ENCODE results near the gene OSBPL7. TPM values are rescaled to one million over a fixed set of nuclear protein-coding genes. Genes with fewer than 3 reads are reported as not detected.

Gene OSBPL7
- total RNA-seq, 2 experiments from 2014 or later, result 18.4 to 24.6 TPM

DNA sequence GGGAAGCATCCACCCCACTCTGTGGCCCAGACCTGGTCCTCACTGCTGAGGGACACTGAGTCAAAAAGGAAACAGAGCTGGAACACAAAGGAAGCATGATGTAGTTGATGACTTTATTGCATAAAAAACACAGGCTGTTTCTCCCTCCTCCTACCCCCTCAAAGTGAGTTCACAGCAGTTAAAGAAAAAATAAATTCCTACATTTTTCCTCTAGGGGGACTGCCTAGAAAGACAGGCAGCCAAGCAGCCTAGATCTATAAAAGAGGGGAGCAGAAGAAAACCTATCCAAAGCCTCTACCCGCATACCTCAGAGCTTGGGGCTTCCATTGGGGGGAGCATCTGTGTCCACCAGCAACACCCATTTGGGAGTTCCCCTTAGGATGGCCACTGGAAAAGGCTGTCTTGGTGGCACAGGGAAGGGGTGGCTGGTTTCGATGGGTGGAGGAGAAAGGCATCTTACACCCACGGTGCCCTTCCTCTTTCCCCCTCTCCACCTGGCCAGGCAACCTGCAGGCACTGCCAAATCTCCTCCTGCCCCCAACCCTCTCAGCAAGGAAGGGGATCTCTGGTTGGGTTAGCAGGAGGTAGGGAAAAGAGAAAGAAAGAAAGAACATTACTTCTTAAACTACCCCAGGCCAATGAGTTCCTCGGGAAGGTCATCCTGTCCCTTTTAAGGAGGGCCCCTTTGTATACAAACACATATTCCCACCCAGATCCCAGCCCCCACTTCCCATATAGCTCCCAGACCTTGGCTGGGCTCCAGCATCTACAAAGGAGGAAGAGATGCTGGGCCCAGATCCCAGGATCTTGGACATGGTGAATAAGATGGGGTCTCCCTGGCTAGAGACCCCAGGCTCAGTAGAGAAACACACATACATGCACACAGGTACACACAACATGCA is 23.5 kb upstream of the OSBPL7 start:
- no peak overlapping the region for H3K27ac Mint-ChIP-seq
- intact Hi-C loops (cut with micrococcal nuclease), result loop anchor here (10.0 kb wide), 1 partner anchor 260 kb away; the partner anchor contains the start of genes CBX1 and SNX11
- peaks cover 46% of the 10 kb centered on the region for H3K27me3 Mint-ChIP-seq (ENCODE audit: low read depth)
- H3K4me1 Mint-ChIP-seq (ENCODE audit: low read depth), result peaks cover 34% of the 10 kb centered on the region
- CTCF ChIA-PET, result interaction anchor here (0.7 to 14.9 kb wide), 9 partner anchors 10 to 191 kb away, joined by 3 to 460 read pairs (median 4); partner anchors contain the start of gene SP2
- H3K36me3 Mint-ChIP-seq (ENCODE audit: low read depth), result peaks cover 1% of the 10 kb centered on the region
- no peak for DNase-seq
- no peak overlapping the region for H3K4me3 Mint-ChIP-seq
- H3K9me3 Mint-ChIP-seq, result no peaks in the 10 kb centered on the region

DNA sequence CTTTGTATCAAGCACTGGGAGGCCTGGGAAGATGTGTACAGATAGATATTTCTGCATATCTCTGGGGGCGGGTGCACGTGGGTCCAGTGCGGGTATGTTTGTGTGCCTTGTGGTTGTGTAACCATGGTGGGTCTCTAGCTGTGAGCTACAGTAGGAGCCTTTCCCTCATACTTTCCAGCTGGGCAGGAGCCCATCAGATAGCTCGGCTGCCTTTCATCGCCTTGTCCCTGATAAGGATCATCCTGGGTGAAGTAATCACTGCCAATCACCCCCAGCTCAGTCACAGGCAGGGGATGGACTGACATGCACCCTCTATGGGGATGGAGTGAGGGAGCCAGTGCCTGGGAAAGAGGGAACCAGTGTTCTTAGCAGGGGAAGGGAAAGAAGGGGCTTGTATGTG is 22.6 kb upstream of the OSBPL7 start:
- peaks cover 38% of the 10 kb centered on the region for H3K4me1 Mint-ChIP-seq (ENCODE audit: low read depth)
- peaks cover 38% of the 10 kb centered on the region for H3K27me3 Mint-ChIP-seq (ENCODE audit: low read depth)
- intact Hi-C loops (cut with micrococcal nuclease), result loop anchor here (10.0 kb wide), 1 partner anchor 261 kb away; the partner anchor contains the start of genes CBX1 and SNX11
- no peak for DNase-seq
- no peak overlapping the region for H3K4me3 Mint-ChIP-seq
- H3K9me3 Mint-ChIP-seq, result no peaks in the 10 kb centered on the region
- H3K36me3 Mint-ChIP-seq (ENCODE audit: low read depth), result peaks cover 1% of the 10 kb centered on the region
- H3K27ac Mint-ChIP-seq, result no peak overlapping the region
- CTCF ChIA-PET, result interaction anchor here (1.1 to 14.9 kb wide), 8 partner anchors 8 to 178 kb away, joined by 3 to 460 read pairs (median 4); partner anchors contain the start of genes SP2 and SP6

DNA sequence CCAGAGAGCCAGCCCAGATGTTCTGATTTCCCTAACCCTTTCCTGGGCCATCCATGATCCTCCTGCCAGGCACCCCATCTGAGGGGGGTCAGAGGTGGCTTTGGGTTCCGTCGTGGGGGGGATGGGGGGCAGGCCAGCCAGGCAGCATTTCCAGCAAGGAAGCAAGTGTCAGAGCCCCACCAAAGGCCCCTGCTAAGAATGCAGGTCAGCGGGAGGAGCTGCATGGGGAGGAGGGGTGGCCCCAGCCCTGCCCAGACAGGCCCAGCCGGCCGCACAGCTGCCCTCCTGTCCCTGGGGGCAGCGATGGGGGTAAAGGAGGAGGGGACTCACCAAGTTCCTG is 21.8 kb upstream of the OSBPL7 start:
- CTCF ChIA-PET, result interaction anchor here (1.0 to 14.9 kb wide), 11 partner anchors 9 to 175 kb away, joined by 3 to 460 read pairs (median 9); partner anchors contain the start of genes SP2 and SP6
- intact Hi-C loops (cut with micrococcal nuclease), result loop anchor here (1.0 to 10.0 kb wide), 4 partner anchors 47 to 261 kb away; partner anchors contain the start of genes CBX1, CDK5RAP3 and SNX11
- H3K27ac Mint-ChIP-seq, result no peak overlapping the region

DNA sequence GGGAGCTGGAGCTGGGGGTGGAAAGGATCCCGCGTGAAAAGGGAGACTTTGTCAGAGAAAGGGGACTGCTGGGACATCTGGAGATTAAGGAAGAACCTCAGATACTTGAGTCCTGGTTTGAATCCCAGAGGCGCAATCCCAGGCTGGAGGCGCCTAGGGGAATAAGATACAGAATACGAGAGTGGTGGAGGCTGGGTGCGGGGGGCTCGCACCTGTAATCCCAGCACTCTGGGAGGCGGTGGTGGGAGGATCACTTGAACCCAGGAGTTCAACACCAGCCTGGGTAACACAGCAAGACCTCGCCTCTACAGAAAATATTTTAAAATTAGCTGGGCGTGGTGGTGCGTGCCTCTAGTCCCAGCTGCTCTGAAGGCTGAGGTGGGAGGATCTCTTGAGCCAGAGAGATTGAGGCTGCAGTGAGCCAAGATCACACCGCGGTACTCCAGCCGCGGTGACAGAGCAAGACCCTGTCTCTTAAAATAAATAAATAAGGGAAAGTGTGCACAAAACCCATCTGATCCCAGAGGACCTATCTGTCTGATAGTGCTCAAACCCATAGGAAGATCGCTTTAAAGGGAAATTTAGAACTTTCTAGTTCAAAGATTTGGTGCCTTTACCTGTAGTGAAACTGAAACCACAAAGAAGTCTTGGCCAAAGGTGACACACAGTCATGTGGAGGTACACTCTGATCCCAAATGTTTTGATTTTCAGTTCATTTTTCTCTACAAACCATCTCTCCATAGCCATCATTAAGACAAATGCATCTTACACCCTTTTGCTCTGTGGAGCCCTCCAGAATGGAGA is 20.1 kb upstream of the OSBPL7 start:
- Mint-ChIP-seq H3K36me3 (ENCODE audit: low read depth) (peaks cover 1% of the 10 kb centered on the region), H3K27ac (peak overlapping the region; percentile 85), H3K27me3 (ENCODE audit: low read depth) (peaks cover 19% of the 10 kb centered on the region), H3K9me3 (no peaks in the 10 kb centered on the region), H3K4me1 (ENCODE audit: low read depth) (peaks cover 33% of the 10 kb centered on the region), H3K4me3 (peak overlapping the region; percentile 100)
- intact Hi-C loops (cut with micrococcal nuclease), result loop anchor here (2.0 to 10.0 kb wide), 4 partner anchors 105 to 263 kb away; partner anchors contain the start of genes CBX1, CDK5RAP3 and SNX11
- no peak for DNase-seq
- CTCF ChIA-PET, result interaction anchor here (0.6 to 14.9 kb wide), 21 partner anchors 8 to 1503 kb away, joined by 3 to 460 read pairs (median 5); partner anchors contain the start of genes CDK5RAP3, LRRC46, MRPL10 and SP2

More for the DNA sequence above, 21.8 kb upstream of the OSBPL7 start:
- H3K27me3 Mint-ChIP-seq (ENCODE audit: low read depth), result peaks cover 29% of the 10 kb centered on the region
- peaks cover 38% of the 10 kb centered on the region for H3K4me1 Mint-ChIP-seq (ENCODE audit: low read depth)
- DNase-seq, result no peak
- H3K9me3 Mint-ChIP-seq, result no peaks in the 10 kb centered on the region
- H3K4me3 Mint-ChIP-seq, result no peak overlapping the region
- H3K36me3 Mint-ChIP-seq (ENCODE audit: low read depth), result peaks cover 1% of the 10 kb centered on the region

DNA sequence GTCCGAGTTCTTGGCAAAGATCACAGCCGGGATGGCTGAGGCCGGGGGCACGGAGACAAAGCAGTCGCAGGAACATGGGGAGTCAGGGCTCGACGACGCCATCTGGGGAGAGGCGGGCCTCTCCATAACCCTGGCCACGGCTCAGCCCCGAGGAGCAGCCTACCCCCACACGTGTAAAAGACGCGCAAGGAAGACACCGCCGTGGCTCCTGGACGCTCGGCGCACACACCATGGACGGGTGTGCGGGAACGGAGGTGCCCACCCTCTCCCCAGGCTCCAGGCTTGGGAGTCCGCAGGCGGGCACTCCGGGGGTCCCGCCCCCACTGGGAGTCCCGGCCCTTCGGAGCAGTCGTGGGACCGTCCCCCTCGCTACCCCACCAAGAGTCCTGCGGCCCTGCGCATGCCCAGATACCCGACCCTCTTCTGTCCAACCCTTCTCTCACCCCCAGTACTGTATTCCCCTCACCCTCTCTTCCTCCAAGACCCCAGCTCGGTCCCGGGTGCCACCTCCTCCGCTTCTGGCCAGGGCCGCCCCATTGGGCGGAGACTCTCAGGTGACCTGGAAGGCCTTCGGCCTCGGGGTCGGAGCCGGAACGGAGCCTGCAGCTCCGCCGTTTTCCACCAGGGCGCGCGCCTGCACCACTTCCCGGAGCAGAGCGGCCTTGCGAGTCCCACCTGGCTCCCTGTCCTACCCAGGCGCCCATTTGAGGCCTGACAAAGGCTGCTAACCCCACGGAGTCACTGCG is 19.3 kb upstream of the OSBPL7 start, which contains the start of gene SCRN2:
Gene SCRN2 (minus strand): TSS at position 532 of the 746 bp plus-strand sequence. CDS start 430 bp downstream, at position 102.
- CTCF ChIA-PET, result interaction anchor here (0.6 to 14.9 kb wide), 20 partner anchors 9 to 1504 kb away, joined by 3 to 460 read pairs (median 4); partner anchors contain the start of genes CDK5RAP3, LRRC46, MRPL10 and SP2
- peak; percentile 93 for DNase-seq
- Mint-ChIP-seq H3K4me3 (peak within 1 kb of the TSS; percentile 100), H3K27ac (peak within 1 kb of the TSS; percentile 85), H3K4me1 (ENCODE audit: low read depth) (peaks cover 35% of the 10 kb centered on the region), H3K27me3 (ENCODE audit: low read depth) (peaks cover 12% of the 10 kb centered on the region), H3K36me3 (ENCODE audit: low read depth) (peaks cover 1% of the 10 kb centered on the region), H3K9me3 (no peaks in the 10 kb centered on the region)
- intact Hi-C loops (cut with micrococcal nuclease), result loop anchor here (2.0 to 10.0 kb wide), 2 partner anchors 178 to 264 kb away; partner anchors contain the start of genes CBX1 and SNX11

DNA sequence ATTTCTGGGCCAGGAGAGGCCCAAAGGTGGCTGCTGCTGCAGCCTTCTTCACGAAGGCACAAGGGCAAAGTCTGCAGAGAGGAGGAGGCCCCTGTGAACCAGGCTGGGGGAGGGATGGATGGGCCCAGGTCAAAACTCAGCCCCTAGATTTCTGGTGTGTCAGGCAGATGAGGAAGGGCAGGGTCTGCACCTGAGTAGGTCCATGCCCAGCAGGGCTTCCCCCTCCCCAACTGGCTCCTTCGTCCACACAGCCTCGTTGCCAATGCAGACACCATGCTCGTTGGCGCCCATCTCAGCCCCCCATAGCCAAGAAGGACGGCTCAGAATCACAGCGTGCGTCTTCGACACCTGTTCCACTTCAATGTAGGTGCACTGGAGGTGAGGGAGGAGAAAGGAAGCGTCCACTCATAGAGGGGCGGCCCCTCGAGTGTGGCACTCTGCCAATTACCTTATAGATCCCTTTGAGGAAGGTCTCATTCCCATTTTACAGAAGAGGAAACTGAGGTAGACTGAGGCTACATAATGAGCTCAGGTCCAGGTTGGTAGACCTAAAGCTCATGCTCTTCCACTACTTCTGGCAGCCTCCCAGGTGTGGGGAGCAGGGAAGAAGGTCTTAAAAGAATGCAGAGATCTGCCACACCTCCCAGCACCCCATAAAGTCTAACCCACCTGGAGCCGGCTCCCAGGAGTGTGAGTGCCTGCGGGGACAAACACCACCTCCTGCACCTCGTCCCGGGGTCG is 18.6 kb upstream of the OSBPL7 start:
- CTCF ChIA-PET, result interaction anchor here (0.6 to 14.9 kb wide), 9 partner anchors 9 to 180 kb away, joined by 3 to 460 read pairs (median 9); partner anchors contain the start of genes CDK5RAP3, LRRC46, MRPL10 and SP2
- intact Hi-C loops (cut with micrococcal nuclease), result loop anchor here (2.0 to 10.0 kb wide), 2 partner anchors 179 to 265 kb away; partner anchors contain the start of genes CBX1 and SNX11
- H3K9me3 Mint-ChIP-seq, result no peaks in the 10 kb centered on the region

DNA sequence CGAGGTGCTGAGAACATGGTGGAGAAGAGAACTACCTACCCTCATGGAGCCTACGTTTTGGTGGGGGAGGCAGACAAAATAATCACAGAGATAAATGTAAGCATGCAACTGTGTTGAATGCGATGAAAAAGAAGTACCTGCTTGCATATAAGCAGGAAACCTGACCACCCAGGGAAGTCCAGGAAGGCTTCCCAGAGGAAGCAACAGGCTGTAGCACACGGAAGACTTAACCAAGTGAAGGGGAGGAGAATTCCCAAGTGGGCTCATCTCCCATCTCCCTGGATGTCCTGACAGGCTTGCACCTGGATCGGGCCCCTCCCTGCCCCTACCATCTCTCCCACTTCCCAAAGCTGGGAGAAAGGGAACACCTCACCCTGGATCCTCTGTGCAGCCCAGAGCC is 17.5 kb upstream of the OSBPL7 start:
- intact Hi-C loops (cut with micrococcal nuclease), result no loop called here
- Mint-ChIP-seq H3K9me3 (no peaks in the 10 kb centered on the region), H3K27me3 (ENCODE audit: low read depth) (no peaks in the 10 kb centered on the region), H3K27ac (no peak overlapping the region), H3K4me1 (ENCODE audit: low read depth) (peaks cover 54% of the 10 kb centered on the region), H3K36me3 (ENCODE audit: low read depth) (peaks cover 5% of the 10 kb centered on the region), H3K4me3 (no peak overlapping the region)
- DNase-seq, result no peak
- CTCF ChIA-PET, result interaction anchor here (5.4 to 14.9 kb wide), 2 partner anchors 49 to 110 kb away, joined by 26 to 460 read pairs; partner anchors contain the start of gene SP2

More for the DNA sequence above, 18.6 kb upstream of the OSBPL7 start:
- H3K36me3 Mint-ChIP-seq (ENCODE audit: low read depth), result peaks cover 5% of the 10 kb centered on the region
- no peak overlapping the region for H3K27ac Mint-ChIP-seq
- H3K4me1 Mint-ChIP-seq (ENCODE audit: low read depth), result peaks cover 43% of the 10 kb centered on the region
- peaks cover 5% of the 10 kb centered on the region for H3K27me3 Mint-ChIP-seq (ENCODE audit: low read depth)
- peak overlapping the region; percentile 100 for H3K4me3 Mint-ChIP-seq
- DNase-seq, result no peak

DNA sequence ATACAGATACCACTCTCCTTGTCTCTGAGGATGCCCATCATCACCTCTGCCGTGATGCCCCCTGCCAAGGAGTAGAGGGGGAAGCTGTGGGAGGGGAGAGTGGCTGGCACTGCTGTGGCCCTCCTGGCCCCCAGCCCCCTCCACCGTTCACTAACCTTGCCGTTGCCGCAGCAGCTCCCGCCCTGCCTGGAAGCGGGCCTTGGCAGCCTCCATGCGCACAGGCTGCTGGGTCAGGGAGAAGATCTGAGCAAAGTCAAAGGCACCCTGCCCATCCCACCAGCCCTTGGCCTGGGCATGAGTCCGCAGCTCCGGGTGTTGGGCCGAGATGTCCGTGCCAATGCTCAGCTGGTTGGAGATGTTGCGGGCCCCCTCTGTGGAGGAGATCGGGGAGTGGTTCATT is 17.0 kb upstream of the OSBPL7 start:
- Mint-ChIP-seq H3K4me3 (no peak overlapping the region), H3K9me3 (no peaks in the 10 kb centered on the region), H3K27me3 (ENCODE audit: low read depth) (no peaks in the 10 kb centered on the region), H3K4me1 (ENCODE audit: low read depth) (peaks cover 58% of the 10 kb centered on the region), H3K36me3 (ENCODE audit: low read depth) (peaks cover 5% of the 10 kb centered on the region), H3K27ac (no peak overlapping the region)
- CTCF ChIA-PET, result interaction anchor here (5.4 kb wide), 1 partner anchor 110 kb away, joined by 26 read pairs; no protein-coding TSS in a partner anchor
- intact Hi-C loops (cut with micrococcal nuclease), result no loop called here
- DNase-seq, result no peak

DNA sequence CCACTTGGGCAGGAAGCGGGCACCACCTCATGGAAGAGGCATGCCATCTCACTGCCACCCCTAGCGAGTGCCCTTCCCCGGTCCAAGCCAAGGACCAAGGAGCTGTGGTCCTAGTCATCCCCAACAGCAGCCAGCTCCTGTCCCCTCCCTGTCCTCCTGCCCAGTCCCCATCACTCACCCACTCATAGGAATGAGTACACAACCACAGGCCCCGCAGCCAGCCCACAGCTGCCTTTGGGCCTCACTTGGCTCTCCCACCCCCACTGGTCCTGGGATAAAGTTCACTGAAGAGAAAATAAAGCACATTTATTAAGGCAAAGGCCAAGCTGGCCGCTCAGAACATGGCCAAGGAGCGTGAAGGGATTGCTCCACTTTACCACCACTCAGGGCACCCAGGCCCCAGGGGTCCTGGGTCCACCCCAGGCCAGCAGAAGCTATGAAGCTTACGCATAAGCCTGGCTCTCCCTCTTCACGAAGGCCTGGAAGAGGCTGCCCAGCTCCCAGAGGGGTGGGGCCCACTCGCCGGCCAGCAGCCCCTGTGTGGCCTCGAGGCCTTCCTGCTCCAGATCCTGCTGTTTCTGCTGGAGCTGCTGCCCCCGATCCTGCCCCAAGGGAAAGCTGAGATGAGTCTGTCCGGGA is 15.9 kb upstream of the OSBPL7 start:
- H3K4me1 Mint-ChIP-seq (ENCODE audit: low read depth), result peaks cover 54% of the 10 kb centered on the region
- no peak overlapping the region for H3K4me3 Mint-ChIP-seq
- H3K27ac Mint-ChIP-seq, result no peak overlapping the region
- no peaks in the 10 kb centered on the region for H3K27me3 Mint-ChIP-seq (ENCODE audit: low read depth)
- CTCF ChIA-PET, result interaction anchor here (1.1 to 1.5 kb wide), 2 partner anchors 52 to 54 kb away, joined by 3 to 10 read pairs; no protein-coding TSS in a partner anchor
- H3K36me3 Mint-ChIP-seq (ENCODE audit: low read depth), result peaks cover 5% of the 10 kb centered on the region
- no peaks in the 10 kb centered on the region for H3K9me3 Mint-ChIP-seq
- DNase-seq, result no peak
- intact Hi-C loops (cut with micrococcal nuclease), result no loop called here

DNA sequence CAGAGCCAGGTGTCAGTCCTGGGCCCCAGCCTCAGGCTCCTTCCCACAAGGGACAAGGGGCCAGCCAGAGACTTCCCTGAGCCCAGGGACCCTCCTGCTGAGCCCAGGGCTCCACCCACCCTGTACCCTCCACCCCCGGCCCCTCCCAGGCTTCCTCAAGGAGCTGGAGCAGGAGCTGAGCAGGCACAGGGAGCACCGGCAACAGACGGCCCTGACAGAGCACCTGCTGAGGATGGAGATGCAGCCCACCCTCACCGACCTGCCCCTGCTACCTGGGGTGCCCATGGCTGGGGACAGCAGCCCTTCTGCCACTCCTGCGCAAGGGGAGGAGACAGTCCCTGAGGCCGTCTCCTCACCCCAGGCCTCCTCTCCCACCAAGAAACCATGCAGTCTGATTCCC is 15.0 kb upstream of the OSBPL7 start:
- Mint-ChIP-seq H3K4me1 (ENCODE audit: low read depth) (peaks cover 52% of the 10 kb centered on the region), H3K27ac (no peak overlapping the region), H3K9me3 (no peaks in the 10 kb centered on the region), H3K4me3 (no peak overlapping the region), H3K27me3 (ENCODE audit: low read depth) (no peaks in the 10 kb centered on the region), H3K36me3 (ENCODE audit: low read depth) (peaks cover 5% of the 10 kb centered on the region)
- intact Hi-C loops (cut with micrococcal nuclease), result no loop called here
- DNase-seq, result no peak
- CTCF ChIA-PET, result interaction anchor here (1.0 to 2.0 kb wide), 4 partner anchors 55 to 178 kb away, joined by 3 to 10 read pairs (median 4); no protein-coding TSS in a partner anchor
